GM10248 (cell line): ENCODE data around the gene ENTPD7.

Source experiments
- CTCF ChIA-PET: fragments of 300-600 bp; sonication (Branson Sonifier 250); formaldehyde crosslinking; extraction: SDS; loops from one replicate; lab custom pipeline; 2021; ENCODE audit warnings: antibody characterized with exemption; lab: Yijun Ruan, JAX
- POLR2A ChIA-PET: fragments of 350-650 bp; sonication (Branson Sonifier 250); formaldehyde crosslinking; extraction: SDS; loops from one replicate; lab custom pipeline; 2020; ENCODE audit warnings: antibody characterized with exemption; lab: Yijun Ruan, JAX
- DNase-seq: peaks from one replicate; pipeline ENCODE4 v3.0.0; 2012; ENCODE audit errors: extremely low spot score
- CTCF ChIP-seq: IDR thresholded peaks from 2 replicates; pipeline ENCODE4 v1.5.1; 2012; ENCODE audit warnings: mild to moderate bottlenecking, low read depth; ENCODE audit errors: extremely low read depth, missing control alignments, control extremely low read depth

ENTPD7 gene

GRCh38 chr10:99617696-99618095, 41.6 kb upstream of the ENTPD7 start:
- POLR2A ChIA-PET: no interaction called here

GRCh38 chr10:99619090-99619800, 40.1 kb upstream of the ENTPD7 start:
- ChIA-PET CTCF (interaction anchor here (1.2 to 3.8 kb wide), 4 partner anchors 10 to 227 kb away, joined by 3 to 11 read pairs (median 6); no protein-coding TSS in a partner anchor), POLR2A (interaction anchor here (1.5 kb wide), 1 partner anchor 40 kb away, joined by 4 read pairs; the partner anchor contains the start of gene ENTPD7)
- TF ChIP-seq CTCF: no peak
- peak; percentile 32 for DNase-seq

More at GRCh38 chr10:99617696-99618095, 41.6 kb upstream of the ENTPD7 start:
- CTCF ChIA-PET: interaction anchor here (1.2 to 7.0 kb wide), 6 partner anchors 9 to 224 kb away, joined by 4 to 50 read pairs (median 8); partner anchors contain the start of gene ENTPD7
- no peak for DNase-seq
- TF ChIP-seq CTCF: no peak

GRCh38 chr10:99619851-99620710, 39.2 kb upstream of the ENTPD7 start, which contains the start of gene SLC25A28:
Gene SLC25A28, minus strand, starts transcription at chr10:99620439. Its CDS starts 104 bp downstream, at chr10:99620335.
- DNase-seq: peak; percentile 95

GRCh38 chr10:99620711-99621453, 38.4 kb upstream of the ENTPD7 start:
- peak; percentile 79 for DNase-seq
- TF ChIP-seq CTCF: no peak
- POLR2A ChIA-PET: interaction anchor here (1.0 to 1.2 kb wide), 2 partner anchors 38 kb away, joined by 4 read pairs; partner anchors contain the start of gene ENTPD7
- CTCF ChIA-PET: interaction anchor here (0.7 to 3.8 kb wide), 8 partner anchors 9 to 91 kb away, joined by 3 to 16 read pairs (median 5); no protein-coding TSS in a partner anchor

More at GRCh38 chr10:99619851-99620710, 39.2 kb upstream of the ENTPD7 start, which contains the start of gene SLC25A28:
- ChIA-PET POLR2A (interaction anchor here (1.0 to 1.5 kb wide), 2 partner anchors 39 kb away, joined by 4 read pairs; partner anchors contain the start of gene ENTPD7), CTCF (interaction anchor here (0.7 to 3.8 kb wide), 2 partner anchors 9 to 11 kb away, joined by 6 to 11 read pairs; no protein-coding TSS in a partner anchor)
- TF ChIP-seq CTCF: no peak

GRCh38 chr10:99621454-99622251, 37.7 kb upstream of the ENTPD7 start:
- ChIA-PET CTCF (interaction anchor here (0.8 to 3.2 kb wide), 9 partner anchors 9 to 91 kb away, joined by 3 to 16 read pairs (median 3); no protein-coding TSS in a partner anchor), POLR2A (interaction anchor here (1.2 kb wide), 1 partner anchor 37 kb away, joined by 4 read pairs; no protein-coding TSS in a partner anchor)
- no peak for TF ChIP-seq CTCF
- no peak for DNase-seq
